GM12878 (cell line): ENCODE data around the gene KRT7. TPM values are rescaled to one million over a fixed set of nuclear protein-coding genes. Genes with fewer than 3 reads are reported as not detected.

Experiments used
- ATAC-seq: fragments of 200-7000 bp; cut with Tn5 transposase; 3 replicates; pipeline ENCODE4 v1.9.1; 2020; ENCODE audit warnings: mild to moderate bottlenecking, moderate library complexity
- BruUV-seq: library from RNA; stranded (reverse); fragments of 400-500 nt; replicated peaks from 2 replicates; lab custom pipeline; 2021; lab: Mats Ljungman, UMichigan
- CTCF ChIA-PET: fragments of 300-600 bp; sonication (Branson Sonifier 250); formaldehyde crosslinking; extraction: SDS; loops from one replicate; lab custom pipeline; 2021; ENCODE audit warnings: inconsistent platforms; lab: Yijun Ruan, JAX
- POLR2A ChIA-PET: fragments of 350-600 bp; formaldehyde crosslinking; extraction: SDS; loops from one replicate; lab custom pipeline; 2021; ENCODE audit warnings: inconsistent platforms; lab: Charles Lee
- RAD21 ChIA-PET: fragments of 300-600 bp; sonication (Branson Sonifier 250); formaldehyde crosslinking; loops from one replicate; lab custom pipeline; 2023; ENCODE audit warnings: antibody characterized with exemption; ENCODE audit not compliant: unreplicated experiment; lab: Charles Lee
- SMC1A ChIA-PET: fragments of 300-600 bp; sonication (Branson Sonifier 250); formaldehyde crosslinking; loops from one replicate; lab custom pipeline; 2023; ENCODE audit not compliant: unreplicated experiment, uncharacterized antibody; lab: Charles Lee
- DNase-seq: peaks from one replicate; pipeline ENCODE4 v3.0.0-alpha.2; 2011; ENCODE audit warnings: low read depth, low spot score
- FAIRE-seq: peaks from 3 replicates; lab custom pipeline; 2011; peaks lifted over from hg19 to GRCh38; lab: Jason Lieb, UNC
- H2AFZ ChIP-seq: 2 replicates; pipeline ENCODE4 v1.6.0; 2011; ENCODE audit warnings: low read depth, low read length, control low read depth; ENCODE audit not compliant: control insufficient read depth
- H3K27ac ChIP-seq: 2 replicates; pipeline ENCODE4 v1.5.1; 2011; ENCODE audit warnings: control low read depth; ENCODE audit not compliant: control insufficient read depth, insufficient read depth
- H3K27me3 ChIP-seq, 2 experiments: replicated peaks in 1 of 2; 2 replicates each; pipeline versions ENCODE4 v1.6.0 to v1.6.1; 2011; ENCODE audit warnings: low read length in 1 of 2; ENCODE audit not compliant: control insufficient read depth in 2 of 2, insufficient read depth in 2 of 2
- H3K36me3 ChIP-seq, 2 experiments: 2 replicates each; pipeline ENCODE4 v1.5.1; 2011; ENCODE audit warnings: low read length in 1 of 2; ENCODE audit not compliant: control insufficient read depth in 2 of 2, insufficient read depth in 2 of 2
- H3K4me1 ChIP-seq: 2 replicates; pipeline ENCODE4 v1.6.1; 2011; ENCODE audit warnings: mild to moderate bottlenecking, low read length, moderate library complexity, mixed read lengths; ENCODE audit not compliant: control insufficient read depth, insufficient read depth
- H3K4me2 ChIP-seq: 2 replicates; pipeline ENCODE4 v1.6.0; 2011; ENCODE audit warnings: control low read depth; ENCODE audit not compliant: control insufficient read depth, insufficient read depth
- H3K4me3 ChIP-seq: fragments of 200-600 bp; sonication (generic); 2 replicates; pipeline ENCODE4 v1.5.1; 2016
- H3K79me2 ChIP-seq: 2 replicates; pipeline ENCODE4 v1.6.0; 2011; ENCODE audit warnings: low read length; ENCODE audit not compliant: control insufficient read depth, insufficient read depth
- H3K9ac ChIP-seq: 2 replicates; pipeline ENCODE4 v1.8.0; 2011; ENCODE audit warnings: low read length, control low read depth, mixed read lengths; ENCODE audit not compliant: control insufficient read depth, insufficient read depth
- H3K9me3 ChIP-seq: replicated peaks from 3 replicates; pipeline ENCODE4 v1.5.1; 2011; ENCODE audit warnings: mild to moderate bottlenecking, low read length; ENCODE audit not compliant: control insufficient read depth, insufficient read depth
- H4K20me1 ChIP-seq: 2 replicates; pipeline ENCODE4 v1.6.0; 2011; ENCODE audit not compliant: control insufficient read depth, insufficient read depth
- CHD1 ChIP-seq: IDR thresholded peaks from 2 replicates; pipeline ENCODE4 v1.6.1; 2012; ENCODE audit warnings: low read depth, low read length, improper control_type of control experiment
- CHD2 ChIP-seq: IDR thresholded peaks from 2 replicates; pipeline ENCODE4 v1.6.1; 2011; ENCODE audit warnings: low read depth, low read length, improper control_type of control experiment, borderline replicate concordance
- CREM ChIP-seq: IDR thresholded peaks from 2 replicates; pipeline ENCODE4 v1.6.1; 2014; ENCODE audit warnings: antibody characterized with exemption, low read depth
- DPF2 ChIP-seq: fragments of 450-650 bp; IDR thresholded peaks from 2 replicates; pipeline ENCODE4 v1.6.1; 2017; ENCODE audit warnings: mild to moderate bottlenecking
- ESRRA ChIP-seq: IDR thresholded peaks from 2 replicates; pipeline ENCODE4 v1.6.1; 2012; ENCODE audit warnings: mild to moderate bottlenecking, low read length, improper control_type of control experiment
- IKZF2 ChIP-seq, 2 experiments: fragments of 450-650 bp; IDR thresholded peaks; 2 replicates each; pipeline ENCODE4 v1.6.1; 2017; ENCODE audit warnings: mild to moderate bottlenecking in 2 of 2, moderate library complexity in 2 of 2
- JUND ChIP-seq: IDR thresholded peaks from 2 replicates; pipeline ENCODE4 v1.6.1; 2012; ENCODE audit warnings: low read depth, mild to moderate bottlenecking, low read length, improper control_type of control experiment, moderate library complexity
- LARP7 ChIP-seq: fragments of 450-650 bp; IDR thresholded peaks from 2 replicates; pipeline ENCODE4 v1.6.1; 2017; ENCODE audit warnings: mild to moderate bottlenecking
- MEF2A ChIP-seq: IDR thresholded peaks from 2 replicates; pipeline ENCODE4 v1.6.1; 2011; ENCODE audit warnings: low read depth, mild to moderate bottlenecking, low read length, moderate library complexity; ENCODE audit not compliant: insufficient read depth
- MXI1 ChIP-seq: fragments of 150-350 bp; IDR thresholded peaks from 2 replicates; pipeline ENCODE4 v1.6.1; 2011; ENCODE audit warnings: low read depth, mild to moderate bottlenecking, inconsistent platforms, low read length, improper control_type of control experiment
- NFIC ChIP-seq: IDR thresholded peaks from 2 replicates; pipeline ENCODE4 v1.6.1; 2012; ENCODE audit warnings: low read depth, mild to moderate bottlenecking, inconsistent platforms, low read length, moderate library complexity
- NFYA ChIP-seq: IDR thresholded peaks from 2 replicates; pipeline ENCODE4 v1.6.1; 2011; ENCODE audit warnings: low read depth, mild to moderate bottlenecking, low read length, improper control_type of control experiment, borderline replicate concordance
- PAX8 ChIP-seq: fragments of 450-650 bp; IDR thresholded peaks from 2 replicates; pipeline ENCODE4 v1.6.1; 2017; ENCODE audit warnings: mild to moderate bottlenecking, moderate library complexity
- RELA ChIP-seq: fragments of 450-650 bp; IDR thresholded peaks from 2 replicates; pipeline ENCODE4 v1.8.0; 2014; ENCODE audit warnings: borderline replicate concordance; ENCODE audit not compliant: partially characterized antibody
- STAT1 ChIP-seq: fragments of 450-650 bp; conservative IDR thresholded peaks from 2 replicates; pipeline ENCODE4 v1.6.1; 2014; ENCODE audit warnings: antibody characterized with exemption, mild to moderate bottlenecking
- STAT3 ChIP-seq: IDR thresholded peaks from 2 replicates; pipeline ENCODE4 v1.6.1; 2011; ENCODE audit warnings: low read depth, low read length, improper control_type of control experiment
- ZBED1 ChIP-seq: IDR thresholded peaks from 2 replicates; pipeline ENCODE4 v1.6.1; 2016; ENCODE audit warnings: borderline replicate concordance
- ZNF384 ChIP-seq: IDR thresholded peaks from 2 replicates; pipeline ENCODE4 v1.6.1; 2012; ENCODE audit warnings: low read depth, mild to moderate bottlenecking, low read length, improper control_type of control experiment, borderline replicate concordance
- WGBS: methylation state at CpG from one replicate; pipeline ENCODE4 v1.1.6; 2016; ENCODE audit warnings: low lambda C conversion rate; ENCODE audit not compliant: insufficient replicate concordance, insufficient coverage; ENCODE audit errors: missing lambda C conversion rate; 5-methylcytosine and 5-hydroxymethylcytosine counted together
- in situ Hi-C: fragments of 300-500 bp; cut with MboI; formaldehyde crosslinking; loops from 9 replicates; pipeline ENCODE4 v1.14.3; 2018; ENCODE audit warnings: mixed read lengths
- intact Hi-C: fragments of 100-400 bp; cut with micrococcal nuclease; formaldehyde crosslinking; loops from one replicate; pipeline ENCODE4 v1.14.2; 2022; ENCODE audit not compliant: unreplicated experiment
- polyA plus RNA-seq, 11 experiments: library from polyadenylated mRNA; depleted of rRNA in 4 of 11; unstranded in 6 of 11; stranded (reverse) in 5 of 11; fragments of >200 nt; fragmentation: Nextera tagmentation in 4 of 11; fragmentation: Illumina TruSeq in 1 of 11; extraction: Ambion mirVana in 4 of 11; extraction: Trizol in 1 of 11; gene quantifications; 1 replicate in 1 of 11; 2 replicates in 10 of 11; pipeline versions ENCODE4 v1.2.1 to v1.2.3, GENCODE V29; 2011 to 2016; ENCODE audit warnings: inconsistent platforms in 2 of 11, missing spikeins in 2 of 11, low read depth in 1 of 11
- total RNA-seq, 4 experiments: library from RNA; depleted of rRNA in 3 of 4; stranded (reverse); fragments of >200 nt in 3 of 4; fragmentation: Illumina TruSeq in 1 of 4; extraction: Trizol in 1 of 4; gene quantifications; 2 replicates each; pipeline versions ENCODE4 v1.2.1 to v1.2.3, GENCODE V29; 2013 to 2021
- TF ChIP-seq, protein P1 (sequence below): fragments of 150-350 bp; IDR thresholded peaks from 2 replicates; pipeline ENCODE4 v1.6.1; 2014; ENCODE audit warnings: mild to moderate bottlenecking, low read depth, low read length

The KRT7 gene
- total and polyA plus RNA-seq, 10 of the 15 experiments (the other 5 are each of a cell fraction or from before 2014, with no cell fraction given): 0.90 to 18.7 (median 4.8) TPM

DNA sequence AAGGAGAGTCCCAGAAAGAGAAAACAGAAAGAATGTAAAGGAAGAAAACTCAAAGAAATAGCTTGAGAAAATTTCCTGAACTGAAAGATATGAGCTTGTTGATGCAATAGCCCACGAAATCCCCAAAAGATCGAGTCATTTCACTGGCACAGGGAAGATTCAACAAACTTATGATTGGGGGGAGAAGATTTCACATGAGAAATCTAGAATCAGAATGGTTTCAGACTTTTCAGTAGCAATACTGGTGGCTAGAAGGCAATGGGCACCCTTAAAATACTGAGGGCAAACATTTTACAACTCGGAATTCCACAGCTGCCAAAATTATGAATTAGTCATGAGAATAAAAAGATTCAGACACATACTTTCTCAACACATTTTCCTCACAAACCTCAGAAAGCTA lies 8.9 kb upstream of the KRT7 start:
- 1% methylated on average over 3 of the region's 3 CpGs for WGBS
- no peak overlapping the region for H2AFZ ChIP-seq
- in situ Hi-C loops (no loop called here), intact Hi-C loops (no loop called here)
- no peak overlapping the region for H3K4me3 ChIP-seq
- CTCF ChIA-PET: interaction anchor here (1.0 to 8.6 kb wide), 5 partner anchors 10 to 101 kb away, joined by 3 to 84 read pairs (median 5); no protein-coding TSS in a partner anchor
- H3K36me3 ChIP-seq: no peaks in the 10 kb centered on the region
- no peak for DNase-seq
- no peak overlapping the region for H3K27ac ChIP-seq
- H4K20me1 ChIP-seq: no peaks in the 10 kb centered on the region
- H3K4me1 ChIP-seq: peaks cover 6% of the 10 kb centered on the region; the same call in 1 of the 2 replicates
- no TSS peak for BruUV-seq
- POLR2A ChIA-PET: no interaction called here
- FAIRE-seq: no peak
- SMC1A ChIA-PET: interaction anchor here (1.3 kb wide), 1 partner anchor 69 kb away, joined by 3 read pairs; no protein-coding TSS in a partner anchor
- no peaks in the 10 kb centered on the region for H3K79me2 ChIP-seq
- no peak overlapping the region for H3K9ac ChIP-seq
- H3K9me3 ChIP-seq: no peaks in the 10 kb centered on the region
- no peak overlapping the region for H3K4me2 ChIP-seq
- H3K27me3 ChIP-seq: no peaks in the 10 kb centered on the region; a peak in 1 of 4 replicates
- no peak for ATAC-seq
- RAD21 ChIA-PET: no interaction called here
- no peak for TF ChIP-seq ESRRA
- no peak for TF ChIP-seq NFYA
- no peak for TF ChIP-seq JUND
- no peak for TF ChIP-seq NFIC
- TF ChIP-seq MEF2A: no peak
- no peak for TF ChIP-seq LARP7
- TF ChIP-seq MXI1: no peak
- TF ChIP-seq STAT1: no peak
- no peak for TF ChIP-seq RELA
- TF ChIP-seq DPF2: no peak
- TF ChIP-seq CHD2: no peak
- TF ChIP-seq, protein P1, sequence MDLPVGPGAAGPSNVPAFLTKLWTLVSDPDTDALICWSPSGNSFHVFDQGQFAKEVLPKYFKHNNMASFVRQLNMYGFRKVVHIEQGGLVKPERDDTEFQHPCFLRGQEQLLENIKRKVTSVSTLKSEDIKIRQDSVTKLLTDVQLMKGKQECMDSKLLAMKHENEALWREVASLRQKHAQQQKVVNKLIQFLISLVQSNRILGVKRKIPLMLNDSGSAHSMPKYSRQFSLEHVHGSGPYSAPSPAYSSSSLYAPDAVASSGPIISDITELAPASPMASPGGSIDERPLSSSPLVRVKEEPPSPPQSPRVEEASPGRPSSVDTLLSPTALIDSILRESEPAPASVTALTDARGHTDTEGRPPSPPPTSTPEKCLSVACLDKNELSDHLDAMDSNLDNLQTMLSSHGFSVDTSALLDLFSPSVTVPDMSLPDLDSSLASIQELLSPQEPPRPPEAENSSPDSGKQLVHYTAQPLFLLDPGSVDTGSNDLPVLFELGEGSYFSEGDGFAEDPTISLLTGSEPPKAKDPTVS: no peak
- TF ChIP-seq CHD1: no peak
- TF ChIP-seq IKZF2 (IDR thresholded peaks at IDR 0.05): no peak
- TF ChIP-seq CREM: no peak
- TF ChIP-seq STAT3: no peak
- no peak for TF ChIP-seq ZNF384
- no peak for TF ChIP-seq PAX8
- no peak for TF ChIP-seq ZBED1
